IMR-90 (cell line): ENCODE data around the gene SCFD1. TPM values are rescaled to one million over a fixed set of nuclear protein-coding genes. Genes with fewer than 3 reads are reported as not detected.

Source experiments
- ATAC-seq: fragments of 200-7000 bp; cut with Tn5 transposase; 2 replicates; pipeline ENCODE4 v1.9.1; 2020; ENCODE audit warnings: low read depth, mild to moderate bottlenecking, moderate library complexity
- BruUV-seq: library from RNA; stranded (reverse); fragments of 400-500 nt; replicated peaks from 2 replicates; lab custom pipeline; 2021; lab: Mats Ljungman, UMichigan
- CTCF ChIA-PET: fragments of 300-600 bp; formaldehyde crosslinking; extraction: SDS; loops from one replicate; lab custom pipeline; 2021; ENCODE audit warnings: antibody characterized with exemption; lab: Yijun Ruan, JAX
- POLR2A ChIA-PET: fragments of 300-600 bp; sonication (Branson Sonifier 250); formaldehyde crosslinking; loops from one replicate; lab custom pipeline; 2022; ENCODE audit warnings: antibody characterized with exemption; ENCODE audit not compliant: unreplicated experiment; lab: Charles Lee
- DNase-seq: peaks from one replicate; pipeline ENCODE4 v3.0.0; 2013
- H2AFZ ChIP-seq: replicated peaks from 2 replicates; pipeline ENCODE3; 2013; ENCODE audit warnings: low read length, mild to moderate bottlenecking; ENCODE audit not compliant: poor library complexity
- H2AK5ac ChIP-seq: 2 replicates; pipeline ENCODE4 v1.6.1; 2013; ENCODE audit warnings: low read depth, low read length, inconsistent platforms
- H2AK9ac ChIP-seq: replicated peaks from 2 replicates; pipeline ENCODE3; 2013; ENCODE audit warnings: mild to moderate bottlenecking, low read depth, low read length, moderate library complexity; ENCODE audit not compliant: poor library complexity
- H2BK120ac ChIP-seq: 2 replicates; pipeline ENCODE4 v1.6.1; 2013; ENCODE audit warnings: low read depth, low read length, inconsistent platforms
- H2BK15ac ChIP-seq: 3 replicates; pipeline ENCODE4 v1.6.1; 2013; ENCODE audit warnings: low read depth, low read length, inconsistent platforms
- H2BK20ac ChIP-seq: 2 replicates; pipeline ENCODE4 v1.6.1; 2013; ENCODE audit warnings: low read depth, mild to moderate bottlenecking, inconsistent platforms, low read length, moderate library complexity
- H2BK5ac ChIP-seq: 2 replicates; pipeline ENCODE4 v1.6.1; 2013; ENCODE audit warnings: mild to moderate bottlenecking, low read depth, low read length, inconsistent platforms; ENCODE audit not compliant: poor library complexity, severe bottlenecking
- H3K14ac ChIP-seq: replicated peaks from 2 replicates; pipeline ENCODE4 v1.6.1; 2013; ENCODE audit warnings: low read depth, low read length, inconsistent platforms
- H3K18ac ChIP-seq: 2 replicates; pipeline ENCODE4 v1.6.1; 2013; ENCODE audit warnings: low read depth, low read length, control low read depth
- H3K23ac ChIP-seq: 2 replicates; pipeline ENCODE4 v1.6.1; 2013; ENCODE audit warnings: low read depth, low read length, inconsistent platforms
- H3K27ac ChIP-seq: 2 replicates; pipeline ENCODE4 v1.5.1; 2013; ENCODE audit warnings: mild to moderate bottlenecking, control low read depth, low read length; ENCODE audit not compliant: insufficient read depth
- H3K27me3 ChIP-seq: 2 replicates; pipeline ENCODE4 v1.6.1; 2013; ENCODE audit warnings: low read length; ENCODE audit not compliant: control insufficient read depth, insufficient read depth
- H3K36me3 ChIP-seq: 2 replicates; pipeline ENCODE4 v1.6.1; 2013; ENCODE audit warnings: low read length, mixed read lengths; ENCODE audit not compliant: control insufficient read depth, insufficient read depth
- H3K4ac ChIP-seq: 2 replicates; pipeline ENCODE4 v1.6.1; 2013; ENCODE audit warnings: low read depth, low read length, inconsistent platforms
- H3K4me1 ChIP-seq: 2 replicates; pipeline ENCODE4 v1.6.1; 2013; ENCODE audit warnings: low read length, mixed read lengths; ENCODE audit not compliant: control insufficient read depth, insufficient read depth
- H3K4me2 ChIP-seq: 2 replicates; pipeline ENCODE4 v1.6.1; 2013; ENCODE audit warnings: low read depth, mild to moderate bottlenecking, control low read depth, low read length, moderate library complexity
- H3K4me3 ChIP-seq: 2 replicates; pipeline ENCODE4 v1.5.1; 2013; ENCODE audit warnings: low read depth, mild to moderate bottlenecking, control low read depth, low read length, moderate library complexity; ENCODE audit not compliant: insufficient read depth
- H3K56ac ChIP-seq: 2 replicates; pipeline ENCODE4 v1.6.1; 2013; ENCODE audit warnings: low read length, inconsistent platforms; ENCODE audit not compliant: insufficient read depth; ENCODE audit errors: extremely low read depth
- H3K79me1 ChIP-seq, 2 experiments: 2 replicates each; pipeline ENCODE4 v1.6.1; 2013; ENCODE audit warnings: low read length in 2 of 2, inconsistent platforms in 1 of 2, low read depth in 1 of 2
- H3K9ac ChIP-seq: 2 replicates; pipeline ENCODE4 v1.6.1; 2013; ENCODE audit warnings: low read depth, low read length, control low read depth
- H3K9me1 ChIP-seq: 2 replicates; pipeline ENCODE4 v1.6.1; 2013; ENCODE audit warnings: low read length, inconsistent platforms; ENCODE audit not compliant: insufficient read depth
- H3K9me3 ChIP-seq: 2 replicates; pipeline ENCODE4 v1.6.1; 2013; ENCODE audit warnings: low read length; ENCODE audit not compliant: control insufficient read depth, insufficient read depth
- H4K20me1 ChIP-seq: 2 replicates; pipeline ENCODE4 v1.6.1; 2013; ENCODE audit warnings: low read length, inconsistent platforms; ENCODE audit not compliant: insufficient read depth
- H4K5ac ChIP-seq: 2 replicates; pipeline ENCODE4 v1.6.1; 2013; ENCODE audit warnings: mild to moderate bottlenecking, low read depth, low read length, control low read depth
- H4K8ac ChIP-seq, 2 experiments: 2 replicates each; pipeline ENCODE4 v1.6.1; 2013; ENCODE audit warnings: low read depth in 2 of 2, low read length in 2 of 2, control low read depth in 1 of 2, inconsistent platforms in 1 of 2
- H4K91ac ChIP-seq: 2 replicates; pipeline ENCODE4 v1.6.1; 2013; ENCODE audit warnings: low read depth, low read length, inconsistent platforms; ENCODE audit not compliant: insufficient read depth
- BHLHE40 ChIP-seq: fragments of 150-350 bp; IDR thresholded peaks from 2 replicates; pipeline ENCODE4 v1.6.1; 2016; ENCODE audit warnings: mild to moderate bottlenecking, low read depth, low read length
- CEBPB ChIP-seq: IDR thresholded peaks from 2 replicates; pipeline ENCODE4 v1.6.1; 2012; ENCODE audit warnings: low read depth, low read length, improper control_type of control experiment
- CHD1 ChIP-seq: IDR thresholded peaks from 2 replicates; pipeline ENCODE4 v1.6.1; 2012; ENCODE audit warnings: low read depth, low read length, improper control_type of control experiment
- CTCF ChIP-seq: conservative IDR thresholded peaks from 2 replicates; pipeline ENCODE4 v1.5.1; 2012; ENCODE audit warnings: mild to moderate bottlenecking, low read depth, low read length, improper control_type of control experiment
- FOS ChIP-seq: fragments of 150-350 bp; IDR thresholded peaks from 2 replicates; pipeline ENCODE4 v1.6.1; 2016; ENCODE audit warnings: low read depth, low read length
- MAFK ChIP-seq: IDR thresholded peaks from 2 replicates; pipeline ENCODE4 v1.6.1; 2012; ENCODE audit warnings: low read depth, low read length, improper control_type of control experiment
- MAZ ChIP-seq: IDR thresholded peaks from 2 replicates; pipeline ENCODE4 v1.6.1; 2012; ENCODE audit warnings: low read depth, mild to moderate bottlenecking, low read length, improper control_type of control experiment, moderate library complexity, borderline replicate concordance
- MXI1 ChIP-seq: IDR thresholded peaks from 2 replicates; pipeline ENCODE4 v1.6.1; 2012; ENCODE audit warnings: low read depth, mild to moderate bottlenecking, low read length, moderate library complexity, borderline replicate concordance
- NFE2L2 ChIP-seq: fragments of 150-350 bp; IDR thresholded peaks from 2 replicates; pipeline ENCODE4 v1.6.1; 2016; ENCODE audit warnings: low read depth, mild to moderate bottlenecking, low read length
- POLR2A ChIP-seq: IDR thresholded peaks from 2 replicates; pipeline ENCODE4 v1.6.1; 2012; ENCODE audit warnings: mild to moderate bottlenecking, low read depth, low read length
- RAD21 ChIP-seq: IDR thresholded peaks from 2 replicates; pipeline ENCODE4 v1.6.1; 2012; ENCODE audit warnings: low read length, improper control_type of control experiment
- RCOR1 ChIP-seq: IDR thresholded peaks from 2 replicates; pipeline ENCODE4 v1.6.1; 2012; ENCODE audit warnings: mild to moderate bottlenecking, low read length, improper control_type of control experiment; ENCODE audit not compliant: insufficient replicate concordance
- RFX5 ChIP-seq: IDR thresholded peaks from 2 replicates; pipeline ENCODE4 v1.8.0; 2012; ENCODE audit warnings: low read depth, mild to moderate bottlenecking, low read length, moderate library complexity
- SMC3 ChIP-seq: fragments of 150-350 bp; IDR thresholded peaks from 2 replicates; pipeline ENCODE4 v1.6.1; 2016; ENCODE audit warnings: low read depth, mild to moderate bottlenecking, antibody characterized with exemption, low read length, moderate library complexity
- WGBS, 2 experiments: methylation state at CpG; one replicate each; pipeline versions ENCODE4 v1.1.5 to v1.1.7; 2013; ENCODE audit warnings: missing lambda C conversion rate in 2 of 2; ENCODE audit not compliant: insufficient read length in 1 of 2; ENCODE audit errors: extremely low coverage in 2 of 2; 5-methylcytosine and 5-hydroxymethylcytosine counted together
- dilution Hi-C: fragments of 300-500 bp; cut with HindIII; formaldehyde crosslinking; loops from one replicate; pipeline ENCODE4 v1.14.3; 2018; ENCODE audit warnings: low sequenced_read_pairs; ENCODE audit not compliant: unreplicated experiment
- in situ Hi-C: fragments of 300-500 bp; cut with MboI; formaldehyde crosslinking; loops from 3 replicates; pipeline ENCODE4 v1.14.3; 2019; ENCODE audit warnings: low sequenced_read_pairs, inconsistent platforms, mixed read lengths
- intact Hi-C: fragments of 100-400 bp; cut with micrococcal nuclease; formaldehyde crosslinking; loops from 2 replicates; pipeline ENCODE4 v1.10.0; 2022
- polyA plus RNA-seq, 3 experiments: library from polyadenylated mRNA; depleted of rRNA; stranded (reverse); fragments of >200 nt; gene quantifications; 2 replicates each; pipeline ENCODE4 v1.2.3, GENCODE V29; 2012; ENCODE audit warnings: low replicate concordance in 1 of 3
- total RNA-seq: library from RNA; depleted of rRNA; stranded (reverse); fragments of >200 nt; gene quantifications from 2 replicates; pipeline ENCODE4 v1.2.3, GENCODE V29; 2012
- TF ChIP-seq, protein P1 (sequence below): fragments of 150-350 bp; IDR thresholded peaks from 2 replicates; pipeline ENCODE4 v1.6.1; 2017; ENCODE audit warnings: mild to moderate bottlenecking, antibody characterized with exemption, low read length, low read depth
- TF ChIP-seq, protein P2 (sequence below): fragments of 150-350 bp; IDR thresholded peaks from 2 replicates; pipeline ENCODE4 v1.6.1; 2016; ENCODE audit warnings: low read depth, mild to moderate bottlenecking, low read length, moderate library complexity, borderline replicate concordance

SCFD1 gene
- total and polyA plus RNA-seq, 2 of the 4 experiments (the other 2 are of a cell fraction), result 51.4 to 74.0 TPM

DNA sequence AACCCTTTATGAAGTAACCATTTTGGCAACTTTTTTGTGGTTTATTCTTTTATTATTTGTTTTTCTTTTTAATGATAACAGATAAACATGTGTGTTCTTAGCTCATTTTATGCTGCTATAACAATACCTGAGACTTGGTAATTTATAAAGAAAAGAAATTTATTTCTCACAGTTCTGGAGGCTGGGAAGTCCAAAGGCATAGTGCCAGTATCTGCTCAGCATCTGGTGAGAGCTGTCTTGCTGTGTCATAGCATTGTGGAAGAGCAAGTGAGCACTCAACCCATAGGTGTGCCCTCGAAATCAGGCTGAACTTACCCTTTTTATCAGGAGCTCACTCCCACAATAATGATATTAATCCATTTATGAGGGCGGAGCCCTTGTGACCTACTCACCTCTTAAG, 8.0 kb upstream of the SCFD1 start:
- Histone ChIP-seq H4K8ac (no peak overlapping the region), H3K4ac (no peak overlapping the region), H3K23ac (no peak overlapping the region), H3K36me3 (peaks cover 2% of the 10 kb centered on the region), H3K27ac (no peak overlapping the region), H3K27me3 (no peaks in the 10 kb centered on the region), H2BK5ac (no peak overlapping the region), H3K9me1 (peaks cover 5% of the 10 kb centered on the region; the same call in 1 of the 2 replicates), H4K20me1 (no peaks in the 10 kb centered on the region), H4K91ac (no peak overlapping the region), H3K4me2 (no peak overlapping the region), H3K4me1 (no peaks in the 10 kb centered on the region), H2AK9ac (no peak overlapping the region), H3K79me1 (peaks cover 12 to 13% of the 10 kb centered on the region in 2 experiments), H3K14ac (no peak overlapping the region), H3K18ac (no peak overlapping the region), H3K9ac (no peak overlapping the region), H2BK20ac (no peak overlapping the region), H3K4me3 (no peak overlapping the region), H3K9me3 (no peaks in the 10 kb centered on the region), H2AK5ac (no peak overlapping the region), H2BK15ac (no peak overlapping the region), H4K5ac (no peak overlapping the region), H2BK120ac (no peak overlapping the region), H2AFZ (no peak overlapping the region), H3K56ac (no peak overlapping the region)
- ChIA-PET POLR2A (no interaction called here), CTCF (no interaction called here)
- intact Hi-C loops (no loop called here), dilution Hi-C loops (no loop called here), in situ Hi-C loops (no loop called here)
- no peak for ATAC-seq
- 100% methylated on average over 2 of the region's 2 CpGs; no CpG with 5 or more reads in 1 of the 2 experiments for WGBS, 2 experiments
- TF ChIP-seq MXI1 (no peak), RAD21 (no peak), RFX5 (no peak), MAFK (no peak), FOS (no peak), SMC3 (no peak), RCOR1 (no peak), MAZ (no peak), CEBPB (no peak), CHD1 (no peak), NFE2L2 (no peak), BHLHE40 (no peak), POLR2A (no peak), CTCF (no peak)
- TF ChIP-seq, protein P1, sequence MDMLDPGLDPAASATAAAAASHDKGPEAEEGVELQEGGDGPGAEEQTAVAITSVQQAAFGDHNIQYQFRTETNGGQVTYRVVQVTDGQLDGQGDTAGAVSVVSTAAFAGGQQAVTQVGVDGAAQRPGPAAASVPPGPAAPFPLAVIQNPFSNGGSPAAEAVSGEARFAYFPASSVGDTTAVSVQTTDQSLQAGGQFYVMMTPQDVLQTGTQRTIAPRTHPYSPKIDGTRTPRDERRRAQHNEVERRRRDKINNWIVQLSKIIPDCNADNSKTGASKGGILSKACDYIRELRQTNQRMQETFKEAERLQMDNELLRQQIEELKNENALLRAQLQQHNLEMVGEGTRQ, result no peak
- TF ChIP-seq, protein P2, sequence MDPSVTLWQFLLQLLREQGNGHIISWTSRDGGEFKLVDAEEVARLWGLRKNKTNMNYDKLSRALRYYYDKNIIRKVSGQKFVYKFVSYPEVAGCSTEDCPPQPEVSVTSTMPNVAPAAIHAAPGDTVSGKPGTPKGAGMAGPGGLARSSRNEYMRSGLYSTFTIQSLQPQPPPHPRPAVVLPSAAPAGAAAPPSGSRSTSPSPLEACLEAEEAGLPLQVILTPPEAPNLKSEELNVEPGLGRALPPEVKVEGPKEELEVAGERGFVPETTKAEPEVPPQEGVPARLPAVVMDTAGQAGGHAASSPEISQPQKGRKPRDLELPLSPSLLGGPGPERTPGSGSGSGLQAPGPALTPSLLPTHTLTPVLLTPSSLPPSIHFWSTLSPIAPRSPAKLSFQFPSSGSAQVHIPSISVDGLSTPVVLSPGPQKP, result no peak
- no peak for DNase-seq
- no TSS peak for BruUV-seq
